Right lobe of liver (tissue), 6 donors: ENCODE results near the gene RPS2. TPM values are rescaled to one million over a fixed set of nuclear protein-coding genes. Genes with fewer than 3 reads are reported as not detected.

Source experiments
- ATAC-seq, 4 donors: fragments of 200-7000 bp; cut with Tn5 transposase; one replicate each; pipeline ENCODE4 v1.9.1; 2020; ENCODE audit warnings: mild to moderate bottlenecking in 4 of 4, moderate library complexity in 4 of 4
- DNase-seq, 3 donors: peaks; one replicate each; pipeline ENCODE4 v3.0.0-alpha.2; 2020
- H3K27ac ChIP-seq, 3 donors: fragments of 200-600 bp; one replicate each; pipeline ENCODE4 v1.8.0; 2022
- H3K27me3 ChIP-seq, 2 donors: fragments of 200-600 bp; one replicate each; pipeline ENCODE4 v1.8.0; 2022
- H3K36me3 ChIP-seq, 4 donors: fragments of 200-600 bp; sonication (generic) in 1 of 4; one replicate each; pipeline versions ENCODE4 v1.5.1 to v1.8.0; 2017 to 2022; ENCODE audit warnings: control low read depth in 1 of 4
- H3K4me1 ChIP-seq, 4 donors: fragments of 200-600 bp; sonication (generic) in 1 of 4; one replicate each; pipeline versions ENCODE4 v1.5.1 to v1.8.0; 2017 to 2022; ENCODE audit warnings: control low read depth in 1 of 4
- H3K4me3 ChIP-seq, 3 donors: fragments of 200-600 bp; one replicate each; pipeline ENCODE4 v1.8.0; 2022
- H3K9me3 ChIP-seq, 4 donors: fragments of 200-600 bp; sonication (generic) in 1 of 4; one replicate each; pipeline versions ENCODE4 v1.5.1 to v1.8.0; 2017 to 2022; ENCODE audit warnings: control low read depth in 1 of 4
- POLR2A ChIP-seq: fragments of 450-650 bp; IDR thresholded peaks from one replicate; pipeline ENCODE4 v1.6.1; 2017; ENCODE audit warnings: antibody characterized with exemption, mild to moderate bottlenecking
- WGBS: methylation state at CpG from one replicate; pipeline ENCODE4 v1.1.6; 2018; ENCODE audit warnings: low coverage, low lambda C conversion rate; ENCODE audit not compliant: insufficient coverage; ENCODE audit errors: missing lambda C conversion rate; 5-methylcytosine and 5-hydroxymethylcytosine counted together
- intact Hi-C, 2 donors: fragments of 100-400 bp; cut with DNase I; formaldehyde crosslinking; loops; one replicate each; pipeline versions ENCODE4 v1.11.2 to v1.14.1; 2022
- total RNA-seq, 6 experiments: library from RNA; depleted of rRNA in 2 of 6; stranded (reverse); fragments of >200 nt in 2 of 6; fragmentation: NEBNext Ultra II Directional in 3 of 6; extraction: Animal tissue kit (Norgen Biotek cat#: 25700) in 3 of 6; gene quantifications; one replicate each; pipeline versions ENCODE4 v1.1.0 to v1.2.4, GENCODE V29; 2016 to 2023
- TF ChIP-seq, protein P1 (sequence below), 4 donors: fragments of 200-600 bp in 3 of 4; fragments of 450-650 bp in 1 of 4; IDR thresholded peaks; one replicate each; pipeline versions ENCODE4 v1.5.1 to v1.8.0; 2016 to 2022; ENCODE audit warnings: antibody characterized with exemption in 4 of 4, mild to moderate bottlenecking in 2 of 4
- donor health status: DM: no; HTN: yes; CAD: no.
- donor health status: DM: no; HTN: no; CAD: no.
- donor health status: DM: no; HTN: no; CAD: no.
- donor health status: DM: no; HTN: yes; CAD: no.
- donor health status: DM: no; HTN: yes; CAD: no.

The RPS2 gene
- total RNA-seq, 6 experiments from 2014 or later, result 451 to 1,052 (median 541) TPM

DNA sequence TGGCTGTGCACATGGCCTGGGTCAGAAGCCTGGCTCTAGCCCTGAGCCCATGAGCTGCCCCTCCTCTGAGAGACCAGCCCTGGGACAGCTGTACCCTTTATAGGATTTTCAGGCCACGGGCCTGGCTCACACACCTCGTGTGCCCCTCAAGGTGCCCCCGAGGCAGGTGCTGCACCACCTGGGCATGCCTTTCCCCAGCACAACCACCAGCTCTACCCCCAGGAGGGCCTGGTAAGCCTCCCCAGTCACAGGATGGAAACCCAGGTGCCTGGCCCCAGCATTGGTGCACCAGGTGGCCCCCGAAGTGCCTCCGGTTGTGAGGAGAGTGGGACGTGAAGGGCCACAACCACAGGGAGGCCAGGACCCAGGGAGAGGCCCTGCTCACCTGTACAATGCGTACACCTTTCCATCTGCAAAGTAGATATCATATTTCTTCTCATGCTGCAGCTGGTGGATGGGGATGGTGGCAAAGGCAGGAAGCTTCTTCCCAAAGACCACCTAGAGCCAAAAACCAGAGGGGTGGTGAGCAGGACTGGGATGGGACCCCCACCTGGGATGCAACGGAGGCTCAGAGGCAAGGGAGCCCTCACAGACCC, 38.7 kb upstream of the RPS2 start:
- Histone ChIP-seq H3K27ac (no peak overlapping the region), H3K27me3 (no peaks in the 10 kb centered on the region), H3K36me3 (peaks cover 5 to 48% (median 24%) of the 10 kb centered on the region in 4 donors), H3K4me1 (peaks cover 0 to 27% (median 15%) of the 10 kb centered on the region in 4 donors), H3K4me3 (no peak overlapping the region), H3K9me3 (no peaks in the 10 kb centered on the region)
- 57% methylated on average over 2 of the region's 8 CpGs for WGBS
- intact Hi-C loops, result no loop called here
- ATAC-seq (no peak), DNase-seq (no peak)
- TF ChIP-seq, protein P1, sequence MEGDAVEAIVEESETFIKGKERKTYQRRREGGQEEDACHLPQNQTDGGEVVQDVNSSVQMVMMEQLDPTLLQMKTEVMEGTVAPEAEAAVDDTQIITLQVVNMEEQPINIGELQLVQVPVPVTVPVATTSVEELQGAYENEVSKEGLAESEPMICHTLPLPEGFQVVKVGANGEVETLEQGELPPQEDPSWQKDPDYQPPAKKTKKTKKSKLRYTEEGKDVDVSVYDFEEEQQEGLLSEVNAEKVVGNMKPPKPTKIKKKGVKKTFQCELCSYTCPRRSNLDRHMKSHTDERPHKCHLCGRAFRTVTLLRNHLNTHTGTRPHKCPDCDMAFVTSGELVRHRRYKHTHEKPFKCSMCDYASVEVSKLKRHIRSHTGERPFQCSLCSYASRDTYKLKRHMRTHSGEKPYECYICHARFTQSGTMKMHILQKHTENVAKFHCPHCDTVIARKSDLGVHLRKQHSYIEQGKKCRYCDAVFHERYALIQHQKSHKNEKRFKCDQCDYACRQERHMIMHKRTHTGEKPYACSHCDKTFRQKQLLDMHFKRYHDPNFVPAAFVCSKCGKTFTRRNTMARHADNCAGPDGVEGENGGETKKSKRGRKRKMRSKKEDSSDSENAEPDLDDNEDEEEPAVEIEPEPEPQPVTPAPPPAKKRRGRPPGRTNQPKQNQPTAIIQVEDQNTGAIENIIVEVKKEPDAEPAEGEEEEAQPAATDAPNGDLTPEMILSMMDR (IDR thresholded peaks at IDR 0.05), result no peak
- TF ChIP-seq POLR2A, result no peak

DNA sequence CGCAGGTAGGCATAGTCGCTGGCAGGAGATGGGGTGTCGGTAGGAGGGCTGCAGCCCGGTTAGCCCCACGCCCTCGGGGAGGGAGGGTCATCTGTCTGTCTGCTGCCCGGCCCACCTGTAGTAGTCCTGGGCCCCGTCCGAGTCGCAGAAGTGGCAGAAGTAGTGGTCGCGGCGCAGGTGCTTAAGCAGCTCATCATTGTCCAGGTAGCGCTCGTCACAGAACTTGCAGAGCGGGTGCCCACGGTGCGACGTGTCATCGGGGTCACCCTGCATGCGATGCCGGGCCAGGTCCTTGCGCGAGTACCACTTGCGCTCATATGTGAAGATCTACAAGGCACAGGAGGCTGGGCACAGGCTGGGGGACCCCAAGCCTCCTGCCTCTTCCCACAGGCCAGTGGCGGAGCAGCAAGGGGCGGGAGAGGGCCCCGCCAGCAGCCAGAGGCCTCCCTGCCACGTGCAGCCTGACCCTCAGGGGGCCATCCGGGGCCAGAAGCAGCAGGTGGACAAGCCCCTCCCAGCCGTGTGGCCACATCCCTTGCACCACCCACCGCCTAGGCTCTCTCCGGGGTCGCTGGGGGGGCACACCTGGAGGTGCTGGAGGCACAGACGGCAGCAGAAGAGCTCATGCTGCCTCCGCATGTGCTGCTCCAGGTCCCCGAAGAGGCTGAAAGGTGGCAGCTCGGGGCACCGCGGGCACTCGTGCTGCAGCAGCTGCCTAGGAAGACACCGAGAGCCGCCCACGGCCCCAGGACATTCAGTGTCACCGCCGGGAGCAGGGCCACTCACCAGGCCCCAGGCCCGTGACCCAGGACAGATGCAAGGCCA, 38.0 kb upstream of the RPS2 start:
- TF ChIP-seq, protein P1 (IDR thresholded peaks at IDR 0.05), result no peak
- no peak for TF ChIP-seq POLR2A
- intact Hi-C loops, result no loop called here
- 80% methylated on average over 3 of the region's 47 CpGs for WGBS
- peaks cover 0 to 20% (median 8%) of the 10 kb centered on the region in 4 donors for H3K4me1 ChIP-seq
- no peak overlapping the region for H3K27ac ChIP-seq
- no peaks in the 10 kb centered on the region for H3K27me3 ChIP-seq
- no peak for ATAC-seq
- H3K36me3 ChIP-seq, result peaks cover 8 to 53% (median 24%) of the 10 kb centered on the region in 4 donors
- no peaks in the 10 kb centered on the region for H3K9me3 ChIP-seq
- DNase-seq, result peak in 1 of 3 donors; percentile 57
- H3K4me3 ChIP-seq, result no peak overlapping the region

DNA sequence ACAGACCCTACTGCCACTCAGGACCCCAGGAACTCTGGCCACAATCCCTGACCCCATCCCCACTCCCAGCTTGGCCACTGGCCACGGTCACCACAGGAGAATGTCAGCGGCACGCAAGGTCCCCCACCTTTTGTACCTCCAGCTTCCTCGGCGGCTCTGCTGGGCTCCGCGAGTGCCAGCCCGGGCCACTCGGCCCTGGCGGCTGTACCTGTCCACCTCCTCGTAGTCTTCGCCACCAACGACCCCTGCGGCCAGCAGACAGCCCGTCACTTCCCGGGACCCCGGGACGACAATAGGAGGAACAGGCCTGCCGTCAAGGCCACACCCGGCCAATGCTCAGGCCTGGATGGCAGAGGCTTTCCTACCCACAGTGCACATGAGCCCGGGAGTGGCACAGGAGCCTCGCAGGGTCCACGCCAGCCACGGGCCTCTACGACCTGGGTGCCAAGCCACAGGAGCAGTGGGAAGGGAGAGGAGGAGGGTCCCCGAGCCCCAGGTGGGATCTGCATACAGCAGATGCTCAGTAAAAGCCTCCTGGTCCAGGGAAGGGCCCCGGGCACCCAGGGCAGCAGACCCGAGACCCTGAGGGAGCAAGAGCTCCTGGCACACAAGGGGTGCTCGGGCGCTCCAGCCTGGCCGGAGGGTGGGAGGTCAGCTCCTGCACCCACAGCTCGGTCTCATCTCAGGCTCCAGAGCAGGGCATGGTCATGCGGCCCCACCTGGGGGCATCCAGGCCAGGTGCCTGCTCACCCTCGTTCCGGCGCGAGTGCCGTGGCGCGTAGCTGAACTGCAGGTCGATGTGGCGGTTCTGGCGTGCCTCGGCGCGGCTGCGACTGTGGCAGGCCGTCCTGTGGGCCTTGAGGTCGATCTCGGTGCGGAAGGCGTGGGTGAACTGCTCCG, 37.1 kb upstream of the RPS2 start:
- no peaks in the 10 kb centered on the region for H3K27me3 ChIP-seq
- no peak for ATAC-seq
- peak in 1 of 3 donors; percentile 50 for DNase-seq
- TF ChIP-seq POLR2A, result no peak
- TF ChIP-seq, protein P1 (IDR thresholded peaks at IDR 0.05), result no peak
- H3K4me1 ChIP-seq, result peaks cover 0 to 12% (median 5%) of the 10 kb centered on the region in 4 donors
- intact Hi-C loops, result no loop called here
- H3K4me3 ChIP-seq, result no peak overlapping the region
- no peak overlapping the region for H3K27ac ChIP-seq
- H3K36me3 ChIP-seq, result peaks cover 8 to 58% (median 24%) of the 10 kb centered on the region in 4 donors
- no peaks in the 10 kb centered on the region for H3K9me3 ChIP-seq
- 99% methylated on average over 12 of the region's 53 CpGs for WGBS

DNA sequence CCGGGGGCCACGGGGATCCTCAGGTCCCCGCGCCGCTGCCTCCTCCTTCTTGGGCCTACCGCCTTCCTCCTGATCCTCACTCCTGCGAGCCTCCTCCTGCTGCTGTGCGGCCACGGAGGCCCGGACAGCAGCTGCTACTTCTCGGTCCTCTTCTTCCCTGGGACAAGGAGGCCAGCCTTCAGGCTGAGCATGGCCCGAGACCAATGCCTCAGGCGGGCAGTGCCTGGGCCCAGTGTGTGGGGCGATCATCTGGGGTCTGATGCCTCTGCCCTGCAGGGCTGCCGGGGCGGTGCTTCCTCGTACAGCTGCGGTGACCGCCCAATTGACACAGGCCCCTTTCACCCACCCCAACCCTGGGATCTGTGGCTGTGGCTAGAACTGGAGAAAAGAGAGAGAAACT, 36.4 kb upstream of the RPS2 start:
- Histone ChIP-seq H3K27ac (no peak overlapping the region), H3K27me3 (no peaks in the 10 kb centered on the region), H3K4me3 (no peak overlapping the region), H3K4me1 (peaks cover 0 to 12% (median 5%) of the 10 kb centered on the region in 4 donors), H3K36me3 (peaks cover 8 to 58% (median 24%) of the 10 kb centered on the region in 4 donors), H3K9me3 (no peaks in the 10 kb centered on the region)
- TF ChIP-seq POLR2A, result no peak
- TF ChIP-seq, protein P1 (IDR thresholded peaks at IDR 0.05), result no peak
- DNase-seq (no peak), ATAC-seq (no peak)
- intact Hi-C loops, result no loop called here
- no CpG with 5 or more reads among the region's 19 CpGs for WGBS
